ENCODE measurements around the gene ERVH48-1. TPM values are rescaled to one million over a fixed set of nuclear protein-coding genes. Genes with fewer than 3 reads are reported as not detected.
A peak's percentile ranks its signal among the peaks of the same experiment; 100 is the strongest.
"Not testable (repeated sequence)": the region's sequence is repeated elsewhere in the genome, so short reads cannot be mapped to it uniquely, and the experiment has no call there.

Gene ERVH48-1
- total RNA-seq, 1 donor, result under 0.01 TPM

- not testable (repeated sequence) for DNase-seq (ENCODE audit: low read depth in 2 of 3, low spot score in 2 of 3)
Observed at GRCh38 chr21:42908484-42908883, 16.9 kb downstream of the ERVH48-1 start.

GRCh38 chr21:42906233-42906632, 19.2 kb downstream of the ERVH48-1 start:
- DNase-seq (ENCODE audit: low read depth in 2 of 3, low spot score in 2 of 3), result no peak

GRCh38 chr21:42905195-42905594, 20.2 kb downstream of the ERVH48-1 start:
- DNase-seq (ENCODE audit: low read depth in 2 of 3, low spot score in 2 of 3), result no peak

- no peak for DNase-seq (ENCODE audit: low read depth in 2 of 3, low spot score in 2 of 3)
Observed at GRCh38 chr21:42903817-42904216, 21.6 kb downstream of the ERVH48-1 start.

GRCh38 chr21:42900446-42900845, 25.0 kb downstream of the ERVH48-1 start:
- peak in 1 of 3 donors; percentile 14 for DNase-seq (ENCODE audit: low read depth in 2 of 3, low spot score in 2 of 3)

GRCh38 chr21:42892931-42893755, 32.3 kb downstream of the ERVH48-1 start, which contains the start of gene NDUFV3:
NDUFV3 (plus strand) TSS chr21:42893309; CDS start chr21:42893334, 25 bp downstream.
- DNase-seq (ENCODE audit: low read depth in 2 of 3, low spot score in 2 of 3), result peak; percentile 99 to 100 (median 99)

GRCh38 chr21:42892582-42892930, 32.9 kb downstream of the ERVH48-1 start:
- no peak for DNase-seq (ENCODE audit: low read depth in 2 of 3, low spot score in 2 of 3)

- DNase-seq (ENCODE audit: low read depth in 2 of 3, low spot score in 2 of 3), result no peak
Observed at GRCh38 chr21:42887326-42887725, 38.1 kb downstream of the ERVH48-1 start.

- DNase-seq (ENCODE audit: low read depth in 2 of 3, low spot score in 2 of 3), result no peak
Observed at GRCh38 chr21:42883921-42884320, 41.5 kb downstream of the ERVH48-1 start.

GRCh38 chr21:42880352-42880751, 45.1 kb downstream of the ERVH48-1 start:
- DNase-seq (ENCODE audit: low read depth in 2 of 3, low spot score in 2 of 3), result no peak

GRCh38 chr21:42878993-42879787, 46.2 kb downstream of the ERVH48-1 start, which contains the start of gene WDR4:
WDR4 (minus strand) TSS chr21:42879539; CDS start chr21:42879495, 44 bp downstream.
- DNase-seq (ENCODE audit: low read depth in 2 of 3, low spot score in 2 of 3), result peak; percentile 96 to 100 (median 99)

GRCh38 chr21:42878678-42878992, 46.8 kb downstream of the ERVH48-1 start:
- DNase-seq (ENCODE audit: low read depth in 2 of 3, low spot score in 2 of 3), result peak in 1 of 3 donors; percentile 11

GRCh38 chr21:42875811-42876210, 49.6 kb downstream of the ERVH48-1 start:
- DNase-seq (ENCODE audit: low read depth in 2 of 3, low spot score in 2 of 3), result not testable (repeated sequence)

- DNase-seq (ENCODE audit: low read depth in 2 of 3, low spot score in 2 of 3), result no peak
Observed at GRCh38 chr21:42873096-42873495, 52.3 kb downstream of the ERVH48-1 start.

- DNase-seq (ENCODE audit: low read depth in 2 of 3, low spot score in 2 of 3), result no peak
Observed at GRCh38 chr21:42868196-42868595, 57.2 kb downstream of the ERVH48-1 start.

Small RNA genes lying within 50 kb of the gene (small RNA-seq; reads per million reads assigned to genes)
- not detected for gene MIR5692B

Other genes starting within 250 kb of the ERVH48-1 start
- gene WDR4, start 46.1 kb downstream of the ERVH48-1 start, total RNA-seq, result 31.2 TPM
- 29.9 TPM for gene NDUFV3, start 32.3 kb downstream of the ERVH48-1 start, total RNA-seq
- 13.7 TPM for gene PKNOX1, start 48.9 kb upstream of the ERVH48-1 start, total RNA-seq
- gene CBS, start 150.2 kb upstream of the ERVH48-1 start, total RNA-seq, result 0.81 TPM
- 23.7 TPM for gene U2AF1, start 181.9 kb upstream of the ERVH48-1 start, total RNA-seq
- gene CRYAA, start 243.4 kb upstream of the ERVH48-1 start, total RNA-seq, result not detected

Data from hematopoietic multipotent progenitor cell (in vitro differentiated cells).